Suprapubic skin (tissue), 4 donors: ENCODE data around the gene RCOR2. TPM values are rescaled to one million over a fixed set of nuclear protein-coding genes. Genes with fewer than 3 reads are reported as not detected.

ENCODE experiments used
- total RNA-seq, 4 donors: library from RNA; depleted of rRNA; stranded (reverse); fragments of >200 nt; gene quantifications; one replicate each; pipeline ENCODE4 v1.1.0, GENCODE V29; 2016

RCOR2 gene
- total RNA-seq, 4 donors from 2014 or later = 0.21 to 0.34 TPM; not detected in 2

Other genes starting within 250 kb of the RCOR2 start
- 10 to 100 TPM; 72.2 to 89.0 (median 80.9) TPM for gene ATL3, start 245.8 kb downstream of the RCOR2 start, total RNA-seq
- gene RTN3, start 235.7 kb downstream of the RCOR2 start, total RNA-seq = 100 to 1,000 TPM; 161 to 221 (median 193) TPM
- gene ZFTA, start 148.4 kb downstream of the RCOR2 start, total RNA-seq = 1 to 10 TPM; 3.3 to 5.0 (median 4.8) TPM
- 1 to 10 TPM; 3.9 to 9.4 (median 6.3) TPM for gene SPINDOC, start 103.7 kb downstream of the RCOR2 start, total RNA-seq
- gene MARK2, start 78.1 kb downstream of the RCOR2 start, total RNA-seq = 10 to 100 TPM; 66.3 to 78.7 (median 71.8) TPM
- gene NAA40, start 21.8 kb upstream of the RCOR2 start, total RNA-seq = 10 to 100 TPM in 1 of 4 donors, 1 to 10 TPM in 3; 5.4 to 19.2 (median 8.2) TPM
- gene COX8A, start 57.5 kb upstream of the RCOR2 start, total RNA-seq = 100 to 1,000 TPM; 352 to 718 (median 708) TPM
- 100 to 1,000 TPM in 1 of 4 donors, 10 to 100 TPM in 3; 78.4 to 117 (median 93.5) TPM for gene OTUB1, start 69.3 kb upstream of the RCOR2 start, total RNA-seq
- not detected for gene FLRT1, start 118.8 kb upstream of the RCOR2 start, total RNA-seq
- gene MACROD1, start 248.9 kb upstream of the RCOR2 start, total RNA-seq = 10 to 100 TPM; 29.2 to 64.6 (median 46.2) TPM